ENCODE measurements around the gene NFAM1.

The NFAM1 gene

GRCh38 chr22:42353883-42354727 lies 78.1 kb downstream of the NFAM1 start:
- no peak overlapping the region for H2BK120ac ChIP-seq (ENCODE audit: low read depth, low read length)
- H2AK5ac ChIP-seq (ENCODE audit: low read length, severe bottlenecking) = no peak overlapping the region
- H2BK15ac ChIP-seq (ENCODE audit: low read depth, poor library complexity, severe bottlenecking) = no peak overlapping the region
- H3K4ac ChIP-seq (ENCODE audit: low read depth in 1 of 2, low read length in 2 of 2) = no peak overlapping the region
- H3K9ac ChIP-seq (ENCODE audit: low read length) = no peak overlapping the region
- H3K27ac ChIP-seq (ENCODE audit: low read length, poor library complexity, severe bottlenecking) = no peak overlapping the region
- no peak overlapping the region for H3K18ac ChIP-seq (ENCODE audit: low read depth in 1 of 2, low read length in 2 of 2)
- 32% methylated on average over 10 of the region's 10 CpGs for WGBS
- no peak overlapping the region for H3K23ac ChIP-seq (ENCODE audit: low read length in 2 of 2)
- H2AFZ ChIP-seq (ENCODE audit: low read depth, low read length) = no peak overlapping the region
- no peak for DNase-seq
- no peak overlapping the region for H2BK12ac ChIP-seq (ENCODE audit: low read length in 2 of 2)
- H4K91ac ChIP-seq (ENCODE audit: low read length) = no peak overlapping the region
- H3K4me2 ChIP-seq (ENCODE audit: low read length, poor library complexity, severe bottlenecking) = no peak overlapping the region
- peaks cover 7% of the 10 kb centered on the region for H3K4me1 ChIP-seq (ENCODE audit: control insufficient read depth, insufficient read depth, low read depth, low read length)
- H4K8ac ChIP-seq (ENCODE audit: low read length) = peak overlapping the region; percentile 55
- no peaks in the 10 kb centered on the region for H3K79me1 ChIP-seq (replicated peaks; ENCODE audit: low read length, poor library complexity, severe bottlenecking)
- H3K27me3 ChIP-seq (ENCODE audit: control insufficient read depth in 1 of 2, insufficient read depth in 1 of 2, low read length in 2 of 2) = peaks cover 24 to 25% of the 10 kb centered on the region in 2 experiments
- H3K14ac ChIP-seq (ENCODE audit: low read length in 2 of 2) = no peak overlapping the region
- no peak overlapping the region for H3K4me3 ChIP-seq (ENCODE audit: insufficient read depth in 1 of 2, low read depth in 1 of 2, low read length in 2 of 2)
- no peak overlapping the region for H2BK5ac ChIP-seq (ENCODE audit: low read depth, low read length, poor library complexity, severe bottlenecking)
- peaks cover 2% of the 10 kb centered on the region for H3K9me3 ChIP-seq (ENCODE audit: control insufficient read depth, low read length)
- no peaks in the 10 kb centered on the region for H3K36me3 ChIP-seq (ENCODE audit: control insufficient read depth in 1 of 2, insufficient read depth in 2 of 2, low read depth in 1 of 2, low read length in 2 of 2)

GRCh38 chr22:42350373-42350772 lies 81.8 kb downstream of the NFAM1 start:
- H3K79me1 ChIP-seq (replicated peaks; ENCODE audit: low read length, poor library complexity, severe bottlenecking) = no peaks in the 10 kb centered on the region
- no peak overlapping the region for H3K4ac ChIP-seq (ENCODE audit: low read depth in 1 of 2, low read length in 2 of 2)
- H3K4me2 ChIP-seq (ENCODE audit: low read length, poor library complexity, severe bottlenecking) = no peak overlapping the region
- no peak overlapping the region for H3K9ac ChIP-seq (ENCODE audit: low read length)
- no peak overlapping the region for H2BK120ac ChIP-seq (ENCODE audit: low read depth, low read length)
- no peaks in the 10 kb centered on the region for H3K9me3 ChIP-seq (ENCODE audit: control insufficient read depth, low read length)
- peaks cover 10 to 23% of the 10 kb centered on the region in 2 experiments for H3K27me3 ChIP-seq (ENCODE audit: control insufficient read depth in 1 of 2, insufficient read depth in 1 of 2, low read length in 2 of 2)
- no peak overlapping the region for H3K18ac ChIP-seq (ENCODE audit: low read depth in 1 of 2, low read length in 2 of 2)
- no peak overlapping the region for H2AFZ ChIP-seq (ENCODE audit: low read depth, low read length)
- H3K4me1 ChIP-seq (ENCODE audit: control insufficient read depth, insufficient read depth, low read depth, low read length) = peaks cover 12% of the 10 kb centered on the region
- no peak overlapping the region for H2BK12ac ChIP-seq (ENCODE audit: low read length in 2 of 2)
- no peak overlapping the region for H2BK5ac ChIP-seq (ENCODE audit: low read depth, low read length, poor library complexity, severe bottlenecking)
- no peak overlapping the region for H3K4me3 ChIP-seq (ENCODE audit: insufficient read depth in 1 of 2, low read depth in 1 of 2, low read length in 2 of 2)
- H3K36me3 ChIP-seq (ENCODE audit: control insufficient read depth in 1 of 2, insufficient read depth in 2 of 2, low read depth in 1 of 2, low read length in 2 of 2) = no peaks in the 10 kb centered on the region
- no peak overlapping the region for H3K14ac ChIP-seq (ENCODE audit: low read length in 2 of 2)
- WGBS = 93% methylated on average over 2 of the region's 4 CpGs
- H3K27ac ChIP-seq (ENCODE audit: low read length, poor library complexity, severe bottlenecking) = no peak overlapping the region
- no peak overlapping the region for H2BK15ac ChIP-seq (ENCODE audit: low read depth, poor library complexity, severe bottlenecking)
- no peak for DNase-seq
- H4K8ac ChIP-seq (ENCODE audit: low read length) = no peak overlapping the region
- H4K91ac ChIP-seq (ENCODE audit: low read length) = no peak overlapping the region
- H3K23ac ChIP-seq (ENCODE audit: low read length in 2 of 2) = no peak overlapping the region
- H2AK5ac ChIP-seq (ENCODE audit: low read length, severe bottlenecking) = no peak overlapping the region

- Histone ChIP-seq H2BK12ac (ENCODE audit: low read length in 2 of 2) (no peak overlapping the region), H2AK5ac (ENCODE audit: low read length, severe bottlenecking) (no peak overlapping the region), H3K9ac (ENCODE audit: low read length) (no peak overlapping the region), H3K27ac (ENCODE audit: low read length, poor library complexity, severe bottlenecking) (no peak overlapping the region), H2BK120ac (ENCODE audit: low read depth, low read length) (no peak overlapping the region), H2BK5ac (ENCODE audit: low read depth, low read length, poor library complexity, severe bottlenecking) (no peak overlapping the region), H4K91ac (ENCODE audit: low read length) (no peak overlapping the region), H3K36me3 (ENCODE audit: control insufficient read depth in 1 of 2, insufficient read depth in 2 of 2, low read depth in 1 of 2, low read length in 2 of 2) (no peaks in the 10 kb centered on the region), H2AFZ (ENCODE audit: low read depth, low read length) (peak overlapping the region; percentile 47), H3K14ac (ENCODE audit: low read length in 2 of 2) (no peak overlapping the region), H3K4me3 (ENCODE audit: insufficient read depth in 1 of 2, low read depth in 1 of 2, low read length in 2 of 2) (no peak overlapping the region), H2BK15ac (ENCODE audit: low read depth, poor library complexity, severe bottlenecking) (no peak overlapping the region), H3K27me3 (ENCODE audit: control insufficient read depth in 1 of 2, insufficient read depth in 1 of 2, low read length in 2 of 2) (peaks cover 13 to 28% of the 10 kb centered on the region in 2 experiments), H4K8ac (ENCODE audit: low read length) (peak overlapping the region; percentile 42), H3K4me2 (ENCODE audit: low read length, poor library complexity, severe bottlenecking) (no peak overlapping the region), H3K79me1 (replicated peaks; ENCODE audit: low read length, poor library complexity, severe bottlenecking) (no peaks in the 10 kb centered on the region), H3K23ac (ENCODE audit: low read length in 2 of 2) (no peak overlapping the region), H3K9me3 (ENCODE audit: control insufficient read depth, low read length) (no peaks in the 10 kb centered on the region), H3K18ac (ENCODE audit: low read depth in 1 of 2, low read length in 2 of 2) (no peak overlapping the region), H3K4me1 (ENCODE audit: control insufficient read depth, insufficient read depth, low read depth, low read length) (peaks cover 14% of the 10 kb centered on the region), H3K4ac (ENCODE audit: low read depth in 1 of 2, low read length in 2 of 2) (no peak overlapping the region)
- 39% methylated on average over 27 of the region's 27 CpGs for WGBS
- no peak for DNase-seq
These were observed 84.8 kb downstream of the NFAM1 start for GRCh38 chr22:42347281-42347824.

- whole genome bisulfite sequencing = 72% methylated on average over 8 of the region's 8 CpGs
- Histone ChIP-seq H3K14ac (ENCODE audit: low read length in 2 of 2) (no peak overlapping the region), H3K18ac (ENCODE audit: low read depth in 1 of 2, low read length in 2 of 2) (no peak overlapping the region), H2BK5ac (ENCODE audit: low read depth, low read length, poor library complexity, severe bottlenecking) (no peak overlapping the region), H3K79me1 (replicated peaks; ENCODE audit: low read length, poor library complexity, severe bottlenecking) (no peaks in the 10 kb centered on the region), H3K9ac (ENCODE audit: low read length) (no peak overlapping the region), H3K23ac (ENCODE audit: low read length in 2 of 2) (no peak overlapping the region), H2BK15ac (ENCODE audit: low read depth, poor library complexity, severe bottlenecking) (no peak overlapping the region), H4K8ac (ENCODE audit: low read length) (no peak overlapping the region), H3K36me3 (ENCODE audit: control insufficient read depth in 1 of 2, insufficient read depth in 2 of 2, low read depth in 1 of 2, low read length in 2 of 2) (no peaks in the 10 kb centered on the region), H3K4ac (ENCODE audit: low read depth in 1 of 2, low read length in 2 of 2) (no peak overlapping the region), H2BK120ac (ENCODE audit: low read depth, low read length) (no peak overlapping the region), H4K91ac (ENCODE audit: low read length) (no peak overlapping the region), H3K4me1 (ENCODE audit: control insufficient read depth, insufficient read depth, low read depth, low read length) (peaks cover 14% of the 10 kb centered on the region), H3K27me3 (ENCODE audit: control insufficient read depth in 1 of 2, insufficient read depth in 1 of 2, low read length in 2 of 2) (peaks cover 19 to 27% of the 10 kb centered on the region in 2 experiments), H2BK12ac (ENCODE audit: low read length in 2 of 2) (no peak overlapping the region), H3K4me2 (ENCODE audit: low read length, poor library complexity, severe bottlenecking) (no peak overlapping the region), H3K27ac (ENCODE audit: low read length, poor library complexity, severe bottlenecking) (no peak overlapping the region), H3K9me3 (ENCODE audit: control insufficient read depth, low read length) (no peaks in the 10 kb centered on the region), H3K4me3 (ENCODE audit: insufficient read depth in 1 of 2, low read depth in 1 of 2, low read length in 2 of 2) (no peak overlapping the region), H2AK5ac (ENCODE audit: low read length, severe bottlenecking) (no peak overlapping the region), H2AFZ (ENCODE audit: low read depth, low read length) (no peak overlapping the region)
- no peak for DNase-seq
These were observed 85.5 kb downstream of the NFAM1 start for GRCh38 chr22:42346722-42347121.

Measured in mesenchymal stem cell (in vitro differentiated cells and primary cell).